MCF 10A (cell line): ENCODE data around the gene YEATS2. TPM values are rescaled to one million over a fixed set of nuclear protein-coding genes. Genes with fewer than 3 reads are reported as not detected.

ENCODE experiments used
- BruUV-seq: library from RNA; stranded (reverse); fragments of 400-500 nt; replicated peaks from 2 replicates; lab custom pipeline; 2021; lab: Mats Ljungman, UMichigan
- CTCF ChIA-PET: fragments of 300-600 bp; sonication (Branson Sonifier 250); formaldehyde crosslinking; extraction: SDS; loops from one replicate; lab custom pipeline; 2021; ENCODE audit warnings: antibody characterized with exemption, inconsistent platforms; lab: Yijun Ruan, JAX
- POLR2A ChIA-PET: fragments of 300-600, 350-650 bp; sonication (Branson Sonifier 250); formaldehyde crosslinking; extraction: SDS; loops from one replicate; lab custom pipeline; 2020; ENCODE audit warnings: antibody characterized with exemption, inconsistent platforms; lab: Yijun Ruan, JAX
- DNase-seq: peaks from one replicate; pipeline ENCODE4 v3.0.0-alpha.2; 2018; ENCODE audit not compliant: unreplicated experiment
- H3K27ac Mint-ChIP-seq: one replicate; pipeline ENCODE4 v1.8.0; 2022; ENCODE audit warnings: mild to moderate bottlenecking, low read depth, mixed read lengths; ENCODE audit not compliant: unreplicated experiment
- H3K27me3 Mint-ChIP-seq: one replicate; pipeline ENCODE4 v1.8.0; 2022; ENCODE audit warnings: mixed read lengths; ENCODE audit not compliant: insufficient read depth, unreplicated experiment
- H3K36me3 Mint-ChIP-seq: one replicate; pipeline ENCODE4 v1.8.0; 2022; ENCODE audit warnings: mild to moderate bottlenecking, moderate library complexity, mixed read lengths; ENCODE audit not compliant: insufficient read depth, unreplicated experiment
- H3K4me1 Mint-ChIP-seq: one replicate; pipeline ENCODE4 v1.8.0; 2022; ENCODE audit warnings: mixed read lengths; ENCODE audit not compliant: insufficient read depth, unreplicated experiment
- H3K4me3 Mint-ChIP-seq: one replicate; pipeline ENCODE4 v1.8.0; 2022; ENCODE audit warnings: mild to moderate bottlenecking, moderate library complexity, mixed read lengths; ENCODE audit not compliant: unreplicated experiment
- H3K9me3 Mint-ChIP-seq: one replicate; pipeline ENCODE4 v1.8.0; 2022; ENCODE audit warnings: mixed read lengths; ENCODE audit not compliant: unreplicated experiment
- CTCF ChIP-seq: fragments of 200-600 bp; IDR thresholded peaks from one replicate; pipeline ENCODE4 v1.8.0; 2022; ENCODE audit warnings: antibody characterized with exemption, mild to moderate bottlenecking; ENCODE audit not compliant: unreplicated experiment
- intact Hi-C: fragments of 100-400 bp; cut with micrococcal nuclease; formaldehyde crosslinking; loops from 2 replicates; pipeline ENCODE4 v1.14.1; 2022
- total RNA-seq: library from RNA; stranded (reverse); gene quantifications from 2 replicates; pipeline ENCODE4 v1.2.3, GENCODE V29; 2022

Gene YEATS2
- total RNA-seq, 1 experiment from 2014 or later: 29.4 TPM

GRCh38 chr3:183824761-183825455, 127.3 kb downstream of the YEATS2 start:
- POLR2A ChIA-PET: interaction anchor here (0.8 to 1.0 kb wide), 2 partner anchors 12 to 25 kb away, joined by 3 to 4 read pairs; no protein-coding TSS in a partner anchor
- no peak for DNase-seq

DNA sequence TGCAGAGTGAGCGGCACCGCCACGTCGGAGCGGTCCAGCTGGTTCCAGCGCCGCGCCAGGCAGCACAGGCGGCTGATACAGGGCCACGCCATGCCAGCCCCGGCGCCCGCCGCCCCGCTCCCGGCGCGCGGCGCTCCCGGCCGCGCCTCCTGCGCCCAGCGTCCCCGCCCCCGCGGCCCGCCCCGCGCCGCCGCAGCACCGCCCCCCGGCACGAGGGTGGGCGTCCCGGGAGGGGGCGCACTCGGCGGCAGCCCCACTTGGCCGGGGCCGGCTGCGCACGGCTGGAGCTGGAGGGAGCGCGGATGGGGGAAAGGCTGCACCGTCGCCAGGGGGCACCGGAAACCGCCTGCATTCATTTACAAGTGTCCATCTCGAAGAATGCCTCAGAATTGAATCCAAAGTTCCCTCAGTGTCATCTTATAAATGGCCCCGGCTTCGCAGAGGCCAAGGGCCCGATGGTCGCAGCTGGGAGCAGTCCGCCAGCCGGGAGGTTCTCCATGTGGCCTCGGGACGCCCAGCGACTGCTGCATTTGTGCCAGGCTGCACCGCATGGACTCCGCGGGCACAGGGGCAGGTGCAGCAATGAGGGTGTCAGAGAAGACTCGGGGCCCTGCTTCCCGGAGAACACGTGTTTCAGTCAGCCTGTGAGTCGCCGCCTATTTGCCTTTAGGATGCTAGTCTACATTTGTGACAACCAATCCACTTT, 128.0 kb downstream of the YEATS2 start, which contains the start of gene MAP6D1:
TSS of gene MAP6D1 (minus strand) at position 122 of the 706 bp plus-strand sequence. CDS start at position 92, 30 bp downstream.
- POLR2A ChIA-PET: interaction anchor here (0.8 to 1.9 kb wide), 3 partner anchors 10 to 59 kb away, joined by 3 to 7 read pairs (median 5); partner anchors contain the start of gene PARL

More at GRCh38 chr3:183824761-183825455, 127.3 kb downstream of the YEATS2 start:
- Mint-ChIP-seq H3K27me3 (no peaks in the 10 kb centered on the region), H3K27ac (no peak overlapping the region), H3K4me3 (peak overlapping the region; percentile 56), H3K9me3 (no peaks in the 10 kb centered on the region), H3K4me1 (no peaks in the 10 kb centered on the region), H3K36me3 (peaks cover 8% of the 10 kb centered on the region)
- no peak for TF ChIP-seq CTCF
- intact Hi-C loops: loop anchor here (2.0 kb wide), 1 partner anchor 60 kb away; the partner anchor contains the start of gene PARL
- CTCF ChIA-PET: interaction anchor here (0.7 to 1.3 kb wide), 3 partner anchors 23 to 356 kb away, joined by 3 read pairs; no protein-coding TSS in a partner anchor
- no TSS peak for BruUV-seq

DNA sequence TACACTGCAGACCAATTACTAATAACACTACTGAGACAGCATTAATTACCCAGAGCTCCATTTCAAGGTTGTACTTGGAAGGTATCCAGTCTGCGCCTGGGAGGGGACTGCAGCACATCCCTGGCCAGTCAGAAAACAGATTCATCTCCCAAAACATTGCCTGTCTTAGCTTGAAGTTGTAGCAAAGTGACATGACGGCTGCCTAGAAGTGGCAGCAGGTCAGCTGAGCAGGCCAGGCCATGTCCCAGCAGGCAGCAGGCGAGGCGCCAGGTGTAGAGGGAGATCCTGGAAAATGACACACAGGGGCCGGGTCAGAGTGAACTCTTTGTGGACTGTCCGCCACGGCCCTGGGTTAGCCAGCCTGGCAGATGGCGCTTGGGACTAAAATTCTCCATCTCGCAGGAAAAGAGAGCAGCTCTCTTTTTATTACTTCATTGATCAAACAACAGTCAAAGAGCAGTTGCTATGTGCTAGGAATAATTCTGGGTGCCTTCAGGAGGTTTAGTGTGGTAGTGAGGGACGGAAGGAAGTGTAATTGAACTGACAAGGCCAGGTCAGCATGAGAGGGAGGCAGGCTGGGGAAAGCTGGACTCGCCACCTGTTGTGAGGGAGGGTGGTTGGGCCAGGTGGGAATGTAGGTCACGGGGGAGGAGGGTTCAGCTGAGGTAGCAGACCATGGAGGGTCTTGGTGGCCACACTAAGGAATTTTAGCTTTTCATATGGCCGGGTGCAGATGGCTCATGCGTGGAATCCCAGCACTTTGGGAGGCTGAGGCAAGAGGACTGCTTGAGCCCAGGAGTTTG, 129.1 kb downstream of the YEATS2 start:
- CTCF ChIA-PET: interaction anchor here (0.9 to 1.1 kb wide), 4 partner anchors 13 to 255 kb away, joined by 3 to 4 read pairs (median 3); no protein-coding TSS in a partner anchor
- DNase-seq: no peak
- POLR2A ChIA-PET: interaction anchor here (0.6 to 1.9 kb wide), 4 partner anchors 11 to 455 kb away, joined by 3 to 7 read pairs (median 4); partner anchors contain the start of gene PARL
- H3K4me3 Mint-ChIP-seq: peak overlapping the region; percentile 47
- no peaks in the 10 kb centered on the region for H3K4me1 Mint-ChIP-seq
- H3K27ac Mint-ChIP-seq: peak overlapping the region; percentile 32
- no peak for TF ChIP-seq CTCF
- BruUV-seq: no TSS peak
- no peaks in the 10 kb centered on the region for H3K27me3 Mint-ChIP-seq
- intact Hi-C loops: no loop called here
- peaks cover 21% of the 10 kb centered on the region for H3K36me3 Mint-ChIP-seq
- no peaks in the 10 kb centered on the region for H3K9me3 Mint-ChIP-seq

More for the DNA sequence above, 128.0 kb downstream of the YEATS2 start, which contains the start of gene MAP6D1:
- CTCF ChIA-PET: interaction anchor here (0.9 to 1.3 kb wide), 3 partner anchors 22 to 356 kb away, joined by 3 read pairs; no protein-coding TSS in a partner anchor
- no peaks in the 10 kb centered on the region for H3K9me3 Mint-ChIP-seq
- no peaks in the 10 kb centered on the region for H3K27me3 Mint-ChIP-seq
- peak within 1 kb of the TSS; percentile 56 for H3K4me3 Mint-ChIP-seq
- intact Hi-C loops: loop anchor here (2.0 kb wide), 1 partner anchor 59 kb away; the partner anchor contains the start of gene PARL
- BruUV-seq: no TSS peak
- no peak within 1 kb of the TSS for H3K27ac Mint-ChIP-seq
- peak; percentile 28 for DNase-seq
- peaks cover 12% of the 10 kb centered on the region for H3K36me3 Mint-ChIP-seq
- H3K4me1 Mint-ChIP-seq: no peaks in the 10 kb centered on the region
- peak; percentile 29 for TF ChIP-seq CTCF
